HCT116 (cell line): ENCODE results near the gene FAM43A. TPM values are rescaled to one million over a fixed set of nuclear protein-coding genes. Genes with fewer than 3 reads are reported as not detected.

Experiments used
- ATAC-seq: fragments of 200-7000 bp; cut with Tn5 transposase; 2 replicates; pipeline ENCODE4 v1.9.1; 2020; ENCODE audit warnings: mild to moderate bottlenecking, moderate library complexity
- BruUV-seq: library from RNA; stranded (reverse); fragments of 400-500 nt; replicated peaks from 2 replicates; lab custom pipeline; 2021; lab: Mats Ljungman, UMichigan
- CTCF ChIA-PET: fragments of 300-600 bp; sonication (Branson Sonifier 250); formaldehyde crosslinking; loops from one replicate; lab custom pipeline; 2021; ENCODE audit warnings: antibody characterized with exemption; lab: Charles Lee
- POLR2A ChIA-PET: fragments of 300-600, 350-600 bp; sonication (Branson Sonifier 250); formaldehyde crosslinking; loops from one replicate; lab custom pipeline; 2021; ENCODE audit warnings: antibody characterized with exemption; lab: Charles Lee
- RAD21 ChIA-PET, 2 experiments: fragments of 300-600 bp; sonication (Branson Sonifier 250); formaldehyde crosslinking; loops; one replicate each; lab custom pipeline; 2023; ENCODE audit warnings: low total read pairs in 2 of 2; ENCODE audit not compliant: uncharacterized antibody in 2 of 2, unreplicated experiment in 2 of 2, low non-redundant PET in 1 of 2; lab: Charles Lee
- DNase-seq: peaks from one replicate; pipeline ENCODE4 v3.0.0-alpha.2; 2010; ENCODE audit warnings: low read depth, low spot score
- H2AFZ ChIP-seq: fragments of 200-600 bp; shearing (Covaris generic), sonication (generic); 2 replicates; pipeline ENCODE4 v1.6.1; 2017; ENCODE audit warnings: low read depth, mixed run types, mixed read lengths, antibody characterized with exemption, low read length; ENCODE audit not compliant: poor library complexity, severe bottlenecking
- H3K27ac ChIP-seq: 2 replicates; pipeline ENCODE4 v1.5.1; 2012; ENCODE audit warnings: low read depth, low read length
- H3K27me3 ChIP-seq: fragments of 200-600 bp; sonication (generic); 2 replicates; pipeline ENCODE4 v1.6.1; 2016; ENCODE audit warnings: mixed run types, low read length, mixed read lengths; ENCODE audit not compliant: insufficient read depth
- H3K36me3 ChIP-seq, 2 experiments: fragments of 200-500 bp in 1 of 2; fragments of 200-600 bp in 1 of 2; sonication (Bioruptor generic) in 1 of 2; sonication (generic) in 1 of 2; 2 replicates each; pipeline versions ENCODE4 v1.5.1 to v1.6.1; 2014 to 2016; ENCODE audit warnings: low read length in 2 of 2, inconsistent platforms in 1 of 2, mixed read lengths in 1 of 2, mixed run types in 1 of 2; ENCODE audit not compliant: insufficient read depth in 2 of 2, control insufficient read depth in 1 of 2
- H3K4me1 ChIP-seq, 2 experiments: fragments of 200-600 bp in 1 of 2; sonication (generic) in 1 of 2; 2 replicates each; pipeline versions ENCODE4 v1.5.1 to v1.6.1; 2012 to 2017; ENCODE audit warnings: low read length in 2 of 2, inconsistent platforms in 1 of 2, mild to moderate bottlenecking in 1 of 2, mixed read lengths in 1 of 2, mixed run types in 1 of 2, moderate library complexity in 1 of 2; ENCODE audit not compliant: insufficient read depth in 2 of 2, control insufficient read depth in 1 of 2
- H3K4me2 ChIP-seq: fragments of 200-600 bp; sonication (generic); 2 replicates; pipeline ENCODE4 v1.6.1; 2017; ENCODE audit warnings: mixed run types, low read length, mixed read lengths
- H3K4me3 ChIP-seq, 2 experiments: fragments of 200-600 bp in 1 of 2; sonication (generic) in 1 of 2; replicated peaks in 1 of 2; 2 replicates each; pipeline ENCODE4 v1.5.1; 2011 to 2016; ENCODE audit warnings: low read length in 2 of 2, control low read depth in 1 of 2, low read depth in 1 of 2, mild to moderate bottlenecking in 1 of 2, mixed read lengths in 1 of 2, mixed run types in 1 of 2
- H3K79me2 ChIP-seq: fragments of 200-600 bp; sonication (generic); 2 replicates; pipeline ENCODE4 v1.6.1; 2017; ENCODE audit warnings: mild to moderate bottlenecking, mixed run types, low read length, moderate library complexity, mixed read lengths; ENCODE audit not compliant: insufficient read depth
- H3K9ac ChIP-seq: fragments of 200-600 bp; sonication (generic); 2 replicates; pipeline ENCODE4 v1.6.1; 2016; ENCODE audit warnings: low read length, mixed read lengths
- H3K9me2 ChIP-seq: fragments of 200-600 bp; sonication (generic), shearing (Covaris generic); 2 replicates; pipeline ENCODE4 v1.6.1; 2017; ENCODE audit warnings: mixed run types, mild to moderate bottlenecking, moderate library complexity; ENCODE audit not compliant: insufficient read depth
- H3K9me3 ChIP-seq, 2 experiments: fragments of 200-500 bp in 1 of 2; fragments of 200-600 bp in 1 of 2; sonication (Bioruptor generic) in 1 of 2; sonication (generic) in 1 of 2; 2 replicates each; pipeline ENCODE4 v1.6.1; 2014 to 2017; ENCODE audit warnings: low read length in 2 of 2, mixed read lengths in 2 of 2, inconsistent platforms in 1 of 2, low read depth in 1 of 2, mild to moderate bottlenecking in 1 of 2, mixed run types in 1 of 2, moderate library complexity in 1 of 2; ENCODE audit not compliant: control insufficient read depth in 1 of 2, insufficient read depth in 1 of 2
- H4K20me1 ChIP-seq: fragments of 200-600 bp; sonication (generic), shearing (Covaris generic); 2 replicates; pipeline ENCODE4 v1.6.1; 2017; ENCODE audit warnings: mixed run types, mild to moderate bottlenecking, moderate library complexity; ENCODE audit not compliant: insufficient read depth
- CEBPB ChIP-seq: IDR thresholded peaks from 2 replicates; pipeline ENCODE4 v1.6.1; 2012; ENCODE audit warnings: low read depth
- EGR1 ChIP-seq: IDR thresholded peaks from 2 replicates; pipeline ENCODE4 v1.6.1; 2012; ENCODE audit warnings: low read depth
- EZH2phosphoT487 ChIP-seq: fragments of 200-600 bp; IDR thresholded peaks from 2 replicates; pipeline ENCODE4 v1.6.1; 2018; ENCODE audit warnings: antibody characterized with exemption, borderline replicate concordance
- FOSL1 ChIP-seq: IDR thresholded peaks from 2 replicates; pipeline ENCODE4 v1.6.1; 2012; ENCODE audit warnings: low read depth
- POLR2AphosphoS5 ChIP-seq: IDR thresholded peaks from 2 replicates; pipeline ENCODE4 v1.6.1; 2011; ENCODE audit warnings: mild to moderate bottlenecking, low read depth, low read length, moderate library complexity
- RAD21 ChIP-seq: IDR thresholded peaks from 2 replicates; pipeline ENCODE4 v1.6.1; 2012; ENCODE audit warnings: low read depth, mild to moderate bottlenecking
- SP1 ChIP-seq: IDR thresholded peaks from 2 replicates; pipeline ENCODE4 v1.6.1; 2012; ENCODE audit warnings: low read depth
- SRF ChIP-seq: IDR thresholded peaks from 2 replicates; pipeline ENCODE4 v1.6.1; 2012; ENCODE audit warnings: low read depth
- TCF7L2 ChIP-seq: IDR thresholded peaks from 2 replicates; pipeline ENCODE4 v1.7.0; 2011; ENCODE audit warnings: borderline replicate concordance, inconsistent platforms; ENCODE audit not compliant: insufficient read depth, insufficient read length; ENCODE audit errors: extremely low read depth
- YY1 ChIP-seq: IDR thresholded peaks from 2 replicates; pipeline ENCODE4 v1.6.1; 2011; ENCODE audit warnings: low read length, low read depth, moderate library complexity, mild to moderate bottlenecking; ENCODE audit not compliant: insufficient replicate concordance; ENCODE audit errors: extremely low read depth
- ZNF274 ChIP-seq: fragments of 200-500 bp; sonication (Bioruptor generic); IDR thresholded peaks from 2 replicates; pipeline ENCODE4 v1.6.1; 2014; ENCODE audit warnings: mild to moderate bottlenecking, low read depth, low read length, inconsistent platforms
- intact Hi-C: fragments of 100-400 bp; cut with micrococcal nuclease; formaldehyde crosslinking; loops from 2 replicates; pipeline ENCODE4 v1.10.0; 2022
- total RNA-seq: library from RNA; stranded (reverse); gene quantifications from one replicate; pipeline ENCODE4 v1.2.1, GENCODE V29; 2021; ENCODE audit not compliant: unreplicated experiment
- TF ChIP-seq, protein P1 (sequence below): IDR thresholded peaks from 2 replicates; pipeline ENCODE4 v1.6.1; 2012; ENCODE audit warnings: low read depth

FAM43A gene
- total RNA-seq, 1 experiment from 2014 or later = 6.8 TPM

DNA sequence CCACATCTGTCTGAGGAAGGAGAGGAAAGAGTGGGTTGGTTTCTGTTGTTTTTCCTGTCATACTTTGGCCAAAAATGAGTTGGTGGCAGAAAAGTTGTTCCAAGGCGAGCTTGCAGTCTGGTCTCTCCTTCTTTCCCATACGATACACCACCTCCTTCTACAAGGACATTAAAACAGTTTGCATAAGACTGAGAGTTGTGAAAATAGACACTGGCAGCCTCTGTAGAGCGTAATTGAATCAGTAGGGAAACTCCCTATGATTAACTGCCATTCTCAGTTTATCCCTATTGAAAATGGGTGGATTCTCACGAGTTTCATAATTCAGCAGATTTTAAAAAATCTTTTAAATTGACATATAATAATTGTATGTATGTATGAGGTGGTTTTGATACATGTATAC is 10.0 kb upstream of the FAM43A start:
- H3K9ac ChIP-seq = no peak overlapping the region
- H3K27me3 ChIP-seq = no peaks in the 10 kb centered on the region; the same call in 1 of the 2 replicates
- DNase-seq (no peak), ATAC-seq (no peak)
- H3K4me2 ChIP-seq = no peak overlapping the region
- no peak overlapping the region for H2AFZ ChIP-seq
- no peaks in the 10 kb centered on the region for H3K36me3 ChIP-seq
- H3K4me1 ChIP-seq = peaks cover 5 to 13% of the 10 kb centered on the region in 2 experiments; a peak in 3 of 4 replicates
- no peak overlapping the region for H3K27ac ChIP-seq
- H4K20me1 ChIP-seq = peaks cover 6% of the 10 kb centered on the region; the same call in 1 of the 2 replicates
- H3K9me2 ChIP-seq = no peaks in the 10 kb centered on the region
- no TSS peak for BruUV-seq
- CTCF ChIA-PET = no interaction called here
- intact Hi-C loops = no loop called here
- H3K4me3 ChIP-seq = no peak overlapping the region
- H3K79me2 ChIP-seq = peaks cover 14% of the 10 kb centered on the region
- RAD21 ChIA-PET = no interaction called here
- POLR2A ChIA-PET = no interaction called here
- no peaks in the 10 kb centered on the region for H3K9me3 ChIP-seq
- TF ChIP-seq YY1 (no peak), POLR2AphosphoS5 (no peak), FOSL1 (no peak), EZH2phosphoT487 (no peak), SRF (no peak), TCF7L2 (no peak), RAD21 (no peak), EGR1 (no peak), ZNF274 (no peak), CEBPB (no peak), SP1 (no peak)
- TF ChIP-seq, protein P1, sequence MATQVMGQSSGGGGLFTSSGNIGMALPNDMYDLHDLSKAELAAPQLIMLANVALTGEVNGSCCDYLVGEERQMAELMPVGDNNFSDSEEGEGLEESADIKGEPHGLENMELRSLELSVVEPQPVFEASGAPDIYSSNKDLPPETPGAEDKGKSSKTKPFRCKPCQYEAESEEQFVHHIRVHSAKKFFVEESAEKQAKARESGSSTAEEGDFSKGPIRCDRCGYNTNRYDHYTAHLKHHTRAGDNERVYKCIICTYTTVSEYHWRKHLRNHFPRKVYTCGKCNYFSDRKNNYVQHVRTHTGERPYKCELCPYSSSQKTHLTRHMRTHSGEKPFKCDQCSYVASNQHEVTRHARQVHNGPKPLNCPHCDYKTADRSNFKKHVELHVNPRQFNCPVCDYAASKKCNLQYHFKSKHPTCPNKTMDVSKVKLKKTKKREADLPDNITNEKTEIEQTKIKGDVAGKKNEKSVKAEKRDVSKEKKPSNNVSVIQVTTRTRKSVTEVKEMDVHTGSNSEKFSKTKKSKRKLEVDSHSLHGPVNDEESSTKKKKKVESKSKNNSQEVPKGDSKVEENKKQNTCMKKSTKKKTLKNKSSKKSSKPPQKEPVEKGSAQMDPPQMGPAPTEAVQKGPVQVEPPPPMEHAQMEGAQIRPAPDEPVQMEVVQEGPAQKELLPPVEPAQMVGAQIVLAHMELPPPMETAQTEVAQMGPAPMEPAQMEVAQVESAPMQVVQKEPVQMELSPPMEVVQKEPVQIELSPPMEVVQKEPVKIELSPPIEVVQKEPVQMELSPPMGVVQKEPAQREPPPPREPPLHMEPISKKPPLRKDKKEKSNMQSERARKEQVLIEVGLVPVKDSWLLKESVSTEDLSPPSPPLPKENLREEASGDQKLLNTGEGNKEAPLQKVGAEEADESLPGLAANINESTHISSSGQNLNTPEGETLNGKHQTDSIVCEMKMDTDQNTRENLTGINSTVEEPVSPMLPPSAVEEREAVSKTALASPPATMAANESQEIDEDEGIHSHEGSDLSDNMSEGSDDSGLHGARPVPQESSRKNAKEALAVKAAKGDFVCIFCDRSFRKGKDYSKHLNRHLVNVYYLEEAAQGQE = no peak
